Glutamatergic neuron (in vitro differentiated cells): ENCODE measurements around the gene PFN1. TPM values are rescaled to one million over a fixed set of nuclear protein-coding genes. Genes with fewer than 3 reads are reported as not detected.
"Not testable (repeated sequence)": the region's sequence is repeated elsewhere in the genome, so short reads cannot be mapped to it uniquely, and the experiment has no call there.

Experiments
- DNase-seq: peaks from one replicate; pipeline ENCODE4 v3.0.0; 2022
- H3K27ac Mint-ChIP-seq: one replicate; pipeline ENCODE4 v1.8.0; 2020; ENCODE audit warnings: mild to moderate bottlenecking, mixed read lengths, inconsistent platforms; ENCODE audit not compliant: unreplicated experiment
- H3K27me3 Mint-ChIP-seq: one replicate; pipeline ENCODE4 v1.8.0; 2020; ENCODE audit warnings: mild to moderate bottlenecking, moderate library complexity, mixed read lengths, inconsistent platforms; ENCODE audit not compliant: unreplicated experiment
- H3K36me3 Mint-ChIP-seq: one replicate; pipeline ENCODE4 v1.8.0; 2020; ENCODE audit warnings: mild to moderate bottlenecking, mixed read lengths, inconsistent platforms; ENCODE audit not compliant: unreplicated experiment
- H3K4me1 Mint-ChIP-seq: one replicate; pipeline ENCODE4 v1.8.0; 2020; ENCODE audit warnings: mild to moderate bottlenecking, low read depth, mixed read lengths, inconsistent platforms; ENCODE audit not compliant: unreplicated experiment
- H3K4me3 Mint-ChIP-seq: one replicate; pipeline ENCODE4 v1.8.0; 2020; ENCODE audit warnings: mild to moderate bottlenecking, mixed read lengths, inconsistent platforms; ENCODE audit not compliant: unreplicated experiment
- H3K9me3 Mint-ChIP-seq: one replicate; pipeline ENCODE4 v1.8.0; 2020; ENCODE audit warnings: mild to moderate bottlenecking, moderate library complexity, mixed read lengths, inconsistent platforms; ENCODE audit not compliant: unreplicated experiment
- CTCF ChIP-seq: fragments of 200-600 bp; sonication (generic); IDR thresholded peaks from one replicate; pipeline ENCODE4 v1.5.0; 2021; ENCODE audit not compliant: partially characterized antibody, unreplicated experiment
- total RNA-seq: library from RNA; stranded (reverse); fragmentation: NEBNext Ultra II Directional; extraction: Animal tissue kit (Norgen Biotek cat#: 25700); gene quantifications from one replicate; pipeline ENCODE4 v1.2.1, GENCODE V29; 2021; ENCODE audit not compliant: unreplicated experiment

Gene PFN1
- total RNA-seq, 1 donor from 2014 or later = 356 TPM

GRCh38 chr17:4934173-4934979 is 14.0 kb downstream of the PFN1 start:
- H3K9me3 Mint-ChIP-seq = peaks cover 5% of the 10 kb centered on the region
- no peak overlapping the region for H3K4me3 Mint-ChIP-seq
- TF ChIP-seq CTCF = no peak
- H3K27ac Mint-ChIP-seq = no peak overlapping the region
- H3K4me1 Mint-ChIP-seq = peaks cover 7% of the 10 kb centered on the region
- peaks cover 4% of the 10 kb centered on the region for H3K36me3 Mint-ChIP-seq
- H3K27me3 Mint-ChIP-seq = peaks cover 11% of the 10 kb centered on the region
- no peak for DNase-seq

GRCh38 chr17:4933646-4934045 is 14.7 kb downstream of the PFN1 start:
- H3K27me3 Mint-ChIP-seq = peaks cover 9% of the 10 kb centered on the region
- no peak overlapping the region for H3K27ac Mint-ChIP-seq
- peaks cover 5% of the 10 kb centered on the region for H3K4me1 Mint-ChIP-seq
- H3K9me3 Mint-ChIP-seq = peaks cover 4% of the 10 kb centered on the region
- H3K4me3 Mint-ChIP-seq = no peak overlapping the region
- TF ChIP-seq CTCF = no peak
- no peak for DNase-seq
- H3K36me3 Mint-ChIP-seq = peaks cover 8% of the 10 kb centered on the region

GRCh38 chr17:4932756-4933155 is 15.6 kb downstream of the PFN1 start:
- no peak for DNase-seq
- Mint-ChIP-seq H3K9me3 (peaks cover 4% of the 10 kb centered on the region), H3K4me1 (no peaks in the 10 kb centered on the region), H3K27ac (no peak overlapping the region), H3K4me3 (no peak overlapping the region), H3K27me3 (peaks cover 8% of the 10 kb centered on the region), H3K36me3 (peaks cover 8% of the 10 kb centered on the region)
- no peak for TF ChIP-seq CTCF

- Mint-ChIP-seq H3K4me1 (no peaks in the 10 kb centered on the region), H3K36me3 (peaks cover 8% of the 10 kb centered on the region), H3K27me3 (peaks cover 8% of the 10 kb centered on the region), H3K9me3 (peaks cover 4% of the 10 kb centered on the region), H3K27ac (peak within 1 kb of the TSS; percentile 64), H3K4me3 (peak within 1 kb of the TSS; percentile 26)
- no peak for DNase-seq
- TF ChIP-seq CTCF = no peak
Measured at GRCh38 chr17:4931963-4932362, 16.4 kb downstream of the PFN1 start, which contains the start of gene GP1BA. TSS of gene GP1BA (plus strand) at chr17:4932277. CDS start at chr17:4932605, 328 bp downstream.

- Mint-ChIP-seq H3K27me3 (peaks cover 8% of the 10 kb centered on the region), H3K4me3 (no peak overlapping the region), H3K4me1 (no peaks in the 10 kb centered on the region), H3K36me3 (peaks cover 8% of the 10 kb centered on the region), H3K27ac (no peak overlapping the region), H3K9me3 (peaks cover 3% of the 10 kb centered on the region)
- no peak for TF ChIP-seq CTCF
- no peak for DNase-seq
Measured at GRCh38 chr17:4928881-4929280, 19.4 kb downstream of the PFN1 start.

GRCh38 chr17:4926577-4927335 is 21.6 kb downstream of the PFN1 start:
- H3K9me3 Mint-ChIP-seq, H3K27ac Mint-ChIP-seq, H3K27me3 Mint-ChIP-seq, H3K4me1 Mint-ChIP-seq, H3K36me3 Mint-ChIP-seq, DNase-seq: not testable (repeated sequence)
- peak overlapping the region; percentile 9 for H3K4me3 Mint-ChIP-seq
